B cell (primary cell): Measurements from ENCODE around the gene MARCHF7. TPM values are rescaled to one million over a fixed set of nuclear protein-coding genes. Genes with fewer than 3 reads are reported as not detected.

Experiments
- ATAC-seq: fragments of 200-7000 bp; cut with Tn5 transposase; one replicate; pipeline ENCODE4 v1.10.0; 2021; ENCODE audit warnings: low read depth, mild to moderate bottlenecking, moderate number of reproducible peaks, moderate library complexity
- CTCF ChIA-PET: fragments of 350-600 bp; sonication (Branson Sonifier 250); formaldehyde crosslinking; loops from one replicate; lab custom pipeline; 2021; ENCODE audit warnings: antibody characterized with exemption, inconsistent platforms; lab: Charles Lee
- POLR2A ChIA-PET: fragments of 350-600 bp; sonication (Branson Sonifier 250); formaldehyde crosslinking; loops from one replicate; lab custom pipeline; 2021; ENCODE audit warnings: antibody characterized with exemption; lab: Charles Lee
- DNase-seq: peaks from one replicate; pipeline ENCODE4 v3.0.0; 2013
- H2AFZ ChIP-seq: 2 replicates; pipeline ENCODE4 v1.6.1; 2012; ENCODE audit warnings: mild to moderate bottlenecking, low read depth, low read length; ENCODE audit not compliant: insufficient read depth, poor library complexity, severe bottlenecking
- H3K27ac ChIP-seq, 2 donors: 1 replicate in 1 of 2; 2 replicates in 1 of 2; pipeline ENCODE4 v1.5.1; 2012 to 2013; ENCODE audit warnings: low read length in 2 of 2, mild to moderate bottlenecking in 2 of 2, moderate library complexity in 1 of 2
- H3K27me3 ChIP-seq, 4 experiments: fragments of 200-600 bp in 1 of 4; sonication (generic) in 1 of 4; replicated peaks in 1 of 4; 1 replicate in 2 of 4; 2 replicates in 2 of 4; pipeline versions ENCODE4 v1.6.1 to v1.7.0; 2013 to 2016; ENCODE audit warnings: low read length in 3 of 4, mild to moderate bottlenecking in 2 of 4, mixed read lengths in 1 of 4, moderate library complexity in 1 of 4; ENCODE audit not compliant: insufficient read depth in 4 of 4, control insufficient read depth in 3 of 4; ENCODE audit errors: control extremely low read depth in 1 of 4
- H3K36me3 ChIP-seq, 2 experiments: replicated peaks in 1 of 2; 1 replicate in 1 of 2; 2 replicates in 1 of 2; pipeline versions ENCODE4 v1.6.1 to v1.7.1; 2013; ENCODE audit warnings: low read length in 1 of 2; ENCODE audit not compliant: insufficient read depth in 2 of 2, control insufficient read depth in 1 of 2; ENCODE audit errors: control extremely low read depth in 1 of 2, extremely low read depth in 1 of 2
- H3K4me1 ChIP-seq, 2 donors: fragments of 200-600 bp in 1 of 2; sonication (generic) in 1 of 2; 1 replicate in 1 of 2; 2 replicates in 1 of 2; pipeline versions ENCODE4 v1.5.1 to v1.6.1; 2013 to 2017; ENCODE audit warnings: low read length in 2 of 2; ENCODE audit not compliant: control insufficient read depth in 2 of 2, insufficient read depth in 2 of 2
- H3K4me2 ChIP-seq: replicated peaks from 2 replicates; pipeline ENCODE3; 2012; ENCODE audit warnings: mild to moderate bottlenecking, low read depth, low read length; ENCODE audit not compliant: poor library complexity, severe bottlenecking
- H3K4me3 ChIP-seq, 5 experiments: fragments of 200-600 bp in 1 of 5; sonication (generic) in 1 of 5; 1 replicate in 3 of 5; 2 replicates in 2 of 5; pipeline versions ENCODE4 v1.5.1 to v1.7.0; 2011 to 2016; ENCODE audit warnings: low read length in 4 of 5, mild to moderate bottlenecking in 4 of 5, low read depth in 2 of 5, control low read depth in 1 of 5, moderate library complexity in 1 of 5; ENCODE audit not compliant: insufficient read depth in 1 of 5; ENCODE audit errors: control extremely low read depth in 1 of 5, extremely low read depth in 1 of 5
- H3K79me2 ChIP-seq: fragments of 200-600 bp; sonication (generic); one replicate; pipeline ENCODE4 v1.6.0; 2016; ENCODE audit warnings: low read length; ENCODE audit not compliant: control insufficient read depth, insufficient read depth
- H3K9ac ChIP-seq: fragments of 200-600 bp; sonication (generic); 2 replicates; pipeline ENCODE4 v1.6.1; 2017; ENCODE audit warnings: mild to moderate bottlenecking, low read length, moderate library complexity
- H3K9me3 ChIP-seq, 3 donors: one replicate each; pipeline versions ENCODE4 v1.6.1 to v1.7.1; 2013; ENCODE audit warnings: low read length in 2 of 3; ENCODE audit not compliant: control insufficient read depth in 2 of 3, insufficient read depth in 1 of 3; ENCODE audit errors: control extremely low read depth in 1 of 3
- H4K20me1 ChIP-seq: 2 replicates; pipeline ENCODE4 v1.6.0; 2012; ENCODE audit warnings: mild to moderate bottlenecking, low read length; ENCODE audit not compliant: insufficient read depth, control insufficient read depth, poor library complexity, severe bottlenecking
- H3K27ac Mint-ChIP-seq: one replicate; pipeline ENCODE4 v1.8.0; 2021; ENCODE audit warnings: mixed read lengths
- H3K27me3 Mint-ChIP-seq: one replicate; pipeline ENCODE4 v1.8.0; 2021; ENCODE audit warnings: mixed read lengths
- H3K4me1 Mint-ChIP-seq: one replicate; pipeline ENCODE4 v1.8.0; 2021; ENCODE audit warnings: mixed read lengths
- H3K4me3 Mint-ChIP-seq: one replicate; pipeline ENCODE4 v1.8.0; 2021; ENCODE audit warnings: mixed read lengths
- H3K9me3 Mint-ChIP-seq: one replicate; pipeline ENCODE4 v1.8.0; 2022; ENCODE audit warnings: mixed read lengths; ENCODE audit not compliant: insufficient read depth
- CTCF ChIP-seq: fragments of 200-600 bp; IDR thresholded peaks from one replicate; pipeline ENCODE4 v1.8.0; 2022; ENCODE audit warnings: antibody characterized with exemption, mild to moderate bottlenecking
- EZH2 ChIP-seq: IDR thresholded peaks from 2 replicates; pipeline ENCODE4 v1.6.1; 2012; ENCODE audit warnings: borderline replicate concordance, low read depth, mild to moderate bottlenecking, moderate library complexity, low read length; ENCODE audit not compliant: insufficient read depth, poor library complexity, severe bottlenecking
- WGBS: methylation state at CpG from one replicate; pipeline ENCODE4 v1.1.5; 2013; ENCODE audit warnings: missing lambda C conversion rate; ENCODE audit not compliant: insufficient coverage; 5-methylcytosine and 5-hydroxymethylcytosine counted together
- intact Hi-C: fragments of 100-400 bp; cut with micrococcal nuclease; formaldehyde crosslinking; loops from one replicate; pipeline ENCODE4 v1.10.0; 2022
- polyA plus RNA-seq: library from polyadenylated mRNA; depleted of rRNA; stranded (reverse); fragments of >200 nt; gene quantifications from 2 replicates; pipeline ENCODE4 v1.2.3, GENCODE V29; 2012
- total RNA-seq, 2 donors: library from RNA; stranded (reverse); fragments of 120-200 nt in 1 of 2; gene quantifications; 1 replicate in 1 of 2; 2 replicates in 1 of 2; pipeline versions ENCODE4 v1.2.3 to v1.2.4, GENCODE V29; 2013 to 2022

Gene MARCHF7
- total and polyA plus RNA-seq, 2 donors (not counting 1 experiment from before 2014, with no cell fraction given): 55.4 to 109 TPM

- ATAC-seq: no peak
- Histone ChIP-seq H3K4me3 (no peak overlapping the region), H3K9ac (no peak overlapping the region), H3K9me3 (no peaks in the 10 kb centered on the region), H3K4me2 (no peak overlapping the region), H3K4me1 (no peaks in the 10 kb centered on the region), H3K27ac (no peak overlapping the region), H3K79me2 (no peaks in the 10 kb centered on the region), H3K36me3 (no peaks in the 10 kb centered on the region), H3K27me3 (no peaks in the 10 kb centered on the region), H4K20me1 (no peaks in the 10 kb centered on the region), H2AFZ (no peak overlapping the region)
- Mint-ChIP-seq H3K27ac (no peak overlapping the region), H3K27me3 (no peaks in the 10 kb centered on the region), H3K9me3 (no peaks in the 10 kb centered on the region), H3K4me1 (no peaks in the 10 kb centered on the region), H3K4me3 (no peak overlapping the region)
- intact Hi-C loops: no loop called here
- ChIA-PET CTCF (no interaction called here), POLR2A (no interaction called here)
- DNase-seq: no peak
- TF ChIP-seq EZH2: no peak
- no peak for TF ChIP-seq CTCF
These were observed 27.5 kb upstream of the MARCHF7 start for GRCh38 chr2:159684796-159685195.

GRCh38 chr2:159694500-159695040 lies 17.7 kb upstream of the MARCHF7 start:
- TF ChIP-seq CTCF (no peak), EZH2 (no peak)
- Histone ChIP-seq H2AFZ (no peak overlapping the region), H3K27ac (no peak overlapping the region), H3K27me3 (no peaks in the 10 kb centered on the region), H3K4me1 (peaks cover 5 to 10% of the 10 kb centered on the region in 2 donors), H3K4me3 (no peak overlapping the region), H3K4me2 (no peak overlapping the region), H3K79me2 (no peaks in the 10 kb centered on the region), H3K9me3 (no peaks in the 10 kb centered on the region), H4K20me1 (no peaks in the 10 kb centered on the region), H3K36me3 (no peaks in the 10 kb centered on the region), H3K9ac (no peak overlapping the region)
- no peaks in the 10 kb centered on the region for H3K9me3 Mint-ChIP-seq
- ChIA-PET POLR2A (no interaction called here), CTCF (no interaction called here)
- intact Hi-C loops: no loop called here
- no peak overlapping the region for H3K27ac Mint-ChIP-seq
- no peak for DNase-seq
- H3K4me1 Mint-ChIP-seq: peaks cover 11% of the 10 kb centered on the region
- H3K4me3 Mint-ChIP-seq: no peak overlapping the region
- no CpG with 5 or more reads among the region's 1 CpG for WGBS
- no peaks in the 10 kb centered on the region for H3K27me3 Mint-ChIP-seq
- ATAC-seq: no peak
